ENCODE data around the gene COL18A1.

The COL18A1 gene

DNA sequence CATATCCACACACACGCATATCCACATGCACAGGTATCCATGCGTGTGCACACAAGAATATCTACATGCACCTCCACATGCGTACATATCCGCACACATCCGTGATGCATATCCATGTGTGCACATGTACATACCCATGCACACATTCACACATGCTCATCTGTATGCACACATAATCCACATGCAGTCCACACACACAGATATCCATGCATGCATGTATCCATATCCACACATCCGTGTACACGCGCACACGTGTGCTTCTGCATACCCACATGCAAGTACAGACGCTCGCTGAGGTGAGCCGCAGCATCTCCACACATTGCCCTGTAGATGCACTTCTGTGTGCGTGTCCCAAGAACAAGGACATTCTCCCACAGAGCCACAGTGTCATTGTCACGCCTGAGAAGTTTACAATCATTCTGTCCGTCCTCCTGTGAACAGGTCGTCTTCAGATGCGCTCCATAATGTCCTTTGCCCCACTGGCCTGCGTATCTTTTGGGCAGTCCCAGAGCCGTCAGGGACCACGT lies 43.4 kb downstream of the COL18A1 start:
- no peak for DNase-seq (ENCODE audit: low read depth)
- TF ChIP-seq, protein P1, sequence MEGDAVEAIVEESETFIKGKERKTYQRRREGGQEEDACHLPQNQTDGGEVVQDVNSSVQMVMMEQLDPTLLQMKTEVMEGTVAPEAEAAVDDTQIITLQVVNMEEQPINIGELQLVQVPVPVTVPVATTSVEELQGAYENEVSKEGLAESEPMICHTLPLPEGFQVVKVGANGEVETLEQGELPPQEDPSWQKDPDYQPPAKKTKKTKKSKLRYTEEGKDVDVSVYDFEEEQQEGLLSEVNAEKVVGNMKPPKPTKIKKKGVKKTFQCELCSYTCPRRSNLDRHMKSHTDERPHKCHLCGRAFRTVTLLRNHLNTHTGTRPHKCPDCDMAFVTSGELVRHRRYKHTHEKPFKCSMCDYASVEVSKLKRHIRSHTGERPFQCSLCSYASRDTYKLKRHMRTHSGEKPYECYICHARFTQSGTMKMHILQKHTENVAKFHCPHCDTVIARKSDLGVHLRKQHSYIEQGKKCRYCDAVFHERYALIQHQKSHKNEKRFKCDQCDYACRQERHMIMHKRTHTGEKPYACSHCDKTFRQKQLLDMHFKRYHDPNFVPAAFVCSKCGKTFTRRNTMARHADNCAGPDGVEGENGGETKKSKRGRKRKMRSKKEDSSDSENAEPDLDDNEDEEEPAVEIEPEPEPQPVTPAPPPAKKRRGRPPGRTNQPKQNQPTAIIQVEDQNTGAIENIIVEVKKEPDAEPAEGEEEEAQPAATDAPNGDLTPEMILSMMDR (conservative IDR thresholded peaks at IDR 0.05; ENCODE audit: low read depth, low read length) = no peak
- H3K4me3 ChIP-seq (ENCODE audit: low read length) = no peak overlapping the region

DNA sequence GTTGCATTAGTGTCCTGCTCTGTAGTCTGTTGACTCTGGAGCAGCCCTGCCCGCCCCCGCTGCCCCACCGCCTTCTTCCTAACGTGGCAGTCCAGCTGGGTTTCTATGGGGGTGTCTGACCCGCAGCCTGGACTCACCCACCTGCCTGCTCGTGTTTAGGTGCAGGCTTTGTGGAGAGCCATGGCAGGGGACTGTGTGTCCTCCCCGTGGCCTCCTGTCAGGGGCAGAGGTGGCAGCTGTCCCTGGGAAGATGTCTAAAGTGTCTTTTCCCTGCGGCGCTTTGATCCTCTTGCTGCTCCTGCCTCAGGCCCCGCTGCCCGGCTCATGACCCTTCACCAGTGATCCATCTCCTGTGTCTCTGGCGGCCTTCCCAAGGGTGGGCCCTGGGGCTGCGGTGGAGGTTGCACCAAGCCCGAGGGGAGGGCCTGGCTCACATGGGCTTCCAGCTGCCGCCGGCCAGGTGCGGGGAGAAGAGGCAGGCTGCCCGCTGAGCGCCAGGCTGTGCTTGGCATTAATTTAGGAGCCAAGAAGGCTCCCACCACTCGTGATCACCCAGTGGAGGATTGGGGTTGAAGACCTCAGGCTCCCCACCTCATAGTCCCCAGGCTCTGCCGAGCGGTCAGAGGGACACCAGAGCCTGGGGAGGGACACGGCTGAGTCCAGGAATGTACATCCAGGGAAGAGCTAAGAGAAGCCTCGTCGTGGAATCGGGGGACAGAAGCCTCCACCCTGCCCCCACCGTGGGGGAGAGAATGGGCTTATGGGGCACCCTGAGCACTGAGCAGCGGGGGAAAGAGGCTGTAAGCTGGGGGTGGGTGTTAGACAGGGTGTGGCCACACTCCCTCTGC lies 44.1 kb downstream of the COL18A1 start:
- TF ChIP-seq, protein P1 (conservative IDR thresholded peaks at IDR 0.05; ENCODE audit: low read depth, low read length) = no peak
- DNase-seq (ENCODE audit: low read depth) = no peak
- no peak overlapping the region for H3K4me3 ChIP-seq (ENCODE audit: low read length)

DNA sequence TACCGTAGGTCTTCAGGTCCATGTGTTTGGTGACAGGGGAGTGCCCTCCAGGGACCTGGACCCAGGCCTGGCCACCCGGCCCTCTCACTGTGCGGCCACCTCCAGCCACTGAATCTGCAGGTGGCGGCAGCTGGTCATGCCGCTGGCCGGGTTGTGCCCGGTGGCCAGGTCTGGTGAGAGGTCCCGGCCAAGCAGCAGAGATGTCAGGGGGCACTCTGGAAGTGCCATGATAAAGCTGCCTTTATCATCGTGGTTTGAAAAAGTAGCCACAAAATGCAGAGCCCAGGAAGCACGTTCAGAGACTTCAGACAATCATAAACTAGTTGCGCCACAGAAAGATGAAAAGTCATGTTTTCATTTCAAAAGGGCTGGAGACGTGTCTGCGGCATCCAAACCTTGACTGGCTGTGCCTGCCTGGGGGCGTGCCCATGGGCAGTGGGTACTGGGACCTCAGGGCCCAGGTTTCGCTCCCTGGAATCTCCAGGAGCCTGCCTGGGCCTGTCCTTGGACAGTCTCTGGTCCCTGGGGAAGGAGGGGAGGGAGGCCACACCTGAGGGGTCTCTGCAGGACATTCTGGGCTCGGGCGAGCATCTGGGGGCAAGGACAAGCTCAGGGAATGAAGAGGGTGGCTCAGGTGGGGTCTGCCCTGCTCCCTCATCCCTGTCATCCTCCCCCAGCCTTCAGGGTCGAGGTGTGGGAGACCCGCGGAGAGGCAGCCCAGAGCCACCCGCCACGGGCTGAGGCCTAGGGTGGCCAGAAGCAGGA lies 44.9 kb downstream of the COL18A1 start:
- DNase-seq (ENCODE audit: low read depth) = no peak
- TF ChIP-seq, protein P1 (conservative IDR thresholded peaks at IDR 0.05; ENCODE audit: low read depth, low read length) = no peak
- H3K4me3 ChIP-seq (ENCODE audit: low read length) = no peak overlapping the region

DNA sequence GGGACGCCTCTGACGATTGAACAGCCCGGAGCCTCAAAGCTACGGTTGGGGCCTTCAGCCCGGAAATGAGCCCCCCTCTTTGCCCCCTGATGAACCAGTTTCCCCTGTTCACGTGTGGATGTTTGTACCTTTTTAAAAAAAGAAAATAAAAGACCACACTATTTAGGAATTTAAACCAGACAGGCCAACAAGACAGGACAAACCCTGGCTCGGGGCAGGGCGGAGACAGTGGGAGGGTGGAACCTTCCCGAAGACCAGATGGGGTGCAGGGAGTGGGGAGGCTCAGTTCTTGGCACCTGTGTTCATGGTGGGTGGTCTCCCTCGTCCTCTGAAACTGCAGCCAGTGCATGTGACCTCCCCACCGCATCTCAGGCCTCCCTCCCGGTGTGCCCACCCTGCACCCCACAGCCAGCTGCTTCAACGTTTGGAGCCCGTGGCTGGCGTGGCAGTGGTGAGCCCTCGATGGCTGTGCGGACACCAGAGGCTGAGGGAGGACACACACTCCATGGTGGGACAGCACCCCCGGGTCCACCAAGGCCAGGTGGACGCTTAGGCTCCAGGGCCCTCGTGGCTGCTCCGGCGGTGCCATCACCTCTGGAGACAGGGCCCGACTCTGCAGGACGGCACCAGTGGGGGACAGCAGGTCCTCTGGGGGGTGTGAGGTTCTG lies 45.6 kb downstream of the COL18A1 start:
- no peak for DNase-seq (ENCODE audit: low read depth)
- H3K4me3 ChIP-seq (ENCODE audit: low read length) = no peak overlapping the region
- TF ChIP-seq, protein P1 (conservative IDR thresholded peaks at IDR 0.05; ENCODE audit: low read depth, low read length) = no peak

DNA sequence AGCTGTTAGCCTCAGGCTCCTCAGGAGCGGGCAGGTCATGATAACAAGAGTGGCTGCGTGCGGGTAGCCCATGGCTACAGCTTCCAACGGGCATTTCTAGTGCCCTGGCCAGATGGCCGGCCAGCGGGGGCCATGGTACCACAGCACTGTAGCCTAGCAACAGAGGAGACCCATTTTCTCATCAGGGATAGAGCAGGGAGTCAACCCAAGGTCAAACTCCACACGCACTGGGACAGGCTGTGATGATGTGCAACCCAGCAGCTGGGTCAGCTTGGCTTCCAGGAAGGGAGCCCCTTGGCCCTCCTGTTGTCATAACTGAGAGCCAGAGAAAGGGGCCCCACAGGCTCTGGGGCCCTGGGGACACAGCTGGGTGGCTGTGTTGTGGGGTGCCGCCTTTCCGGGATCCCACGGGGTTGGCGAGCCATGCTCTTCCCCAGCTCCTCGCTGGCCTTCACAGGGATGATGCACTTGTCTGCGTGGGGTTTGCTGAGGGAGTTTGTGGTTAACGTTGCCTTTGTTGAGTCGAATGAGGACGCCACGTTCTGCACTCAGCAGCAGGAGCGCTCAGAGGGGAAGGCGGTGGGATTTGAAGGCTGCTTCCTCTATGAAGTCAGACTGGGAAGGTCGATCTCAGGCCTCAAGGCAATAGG lies 46.3 kb downstream of the COL18A1 start:
- no peak for DNase-seq (ENCODE audit: low read depth)
- H3K4me3 ChIP-seq (ENCODE audit: low read length) = no peak overlapping the region
- TF ChIP-seq, protein P1 (conservative IDR thresholded peaks at IDR 0.05; ENCODE audit: low read depth, low read length) = no peak

DNA sequence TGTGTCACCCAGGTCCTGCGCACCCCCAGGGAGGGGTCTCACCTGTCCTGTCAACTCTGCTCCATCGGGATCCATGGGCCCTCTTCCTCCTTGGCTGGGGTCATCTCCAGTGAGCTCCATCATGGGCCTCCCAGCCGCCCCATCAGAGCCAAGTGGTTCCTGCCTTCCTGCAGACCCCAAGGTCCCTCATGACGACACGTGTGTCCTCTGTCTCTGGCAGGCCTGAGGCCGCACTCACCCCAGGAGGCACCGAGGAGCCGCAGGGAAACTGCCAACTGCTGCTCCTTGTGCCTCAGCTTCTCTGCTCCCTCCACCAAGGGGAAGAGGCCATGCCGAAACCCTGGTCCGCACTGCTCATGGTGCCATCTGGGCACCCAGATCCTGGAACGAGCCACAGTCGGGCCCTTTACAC lies 46.8 kb downstream of the COL18A1 start:
- TF ChIP-seq, protein P1 (conservative IDR thresholded peaks at IDR 0.05; ENCODE audit: low read depth, low read length) = no peak
- no peak for DNase-seq (ENCODE audit: low read depth)
- H3K4me3 ChIP-seq (ENCODE audit: low read length) = no peak overlapping the region

Measured in retinal pigment epithelial cell (primary cell).